HG03108 (cell line): ENCODE data around the gene CLCNKA.
"Not testable (repeated sequence)": the region's sequence is repeated elsewhere in the genome, so short reads cannot be mapped to it uniquely, and the experiment has no call there.

ENCODE experiments used
- ATAC-seq: cut with Tn5 transposase; IDR thresholded peaks from one replicate; pipeline ENCODE4 v1.9.1; 2021; ENCODE audit warnings: moderate library complexity; ENCODE audit not compliant: unreplicated experiment

CLCNKA gene

GRCh38 chr1:16017076-16017460 is 4.8 kb upstream of the CLCNKA start:
- no peak for ATAC-seq

DNA sequence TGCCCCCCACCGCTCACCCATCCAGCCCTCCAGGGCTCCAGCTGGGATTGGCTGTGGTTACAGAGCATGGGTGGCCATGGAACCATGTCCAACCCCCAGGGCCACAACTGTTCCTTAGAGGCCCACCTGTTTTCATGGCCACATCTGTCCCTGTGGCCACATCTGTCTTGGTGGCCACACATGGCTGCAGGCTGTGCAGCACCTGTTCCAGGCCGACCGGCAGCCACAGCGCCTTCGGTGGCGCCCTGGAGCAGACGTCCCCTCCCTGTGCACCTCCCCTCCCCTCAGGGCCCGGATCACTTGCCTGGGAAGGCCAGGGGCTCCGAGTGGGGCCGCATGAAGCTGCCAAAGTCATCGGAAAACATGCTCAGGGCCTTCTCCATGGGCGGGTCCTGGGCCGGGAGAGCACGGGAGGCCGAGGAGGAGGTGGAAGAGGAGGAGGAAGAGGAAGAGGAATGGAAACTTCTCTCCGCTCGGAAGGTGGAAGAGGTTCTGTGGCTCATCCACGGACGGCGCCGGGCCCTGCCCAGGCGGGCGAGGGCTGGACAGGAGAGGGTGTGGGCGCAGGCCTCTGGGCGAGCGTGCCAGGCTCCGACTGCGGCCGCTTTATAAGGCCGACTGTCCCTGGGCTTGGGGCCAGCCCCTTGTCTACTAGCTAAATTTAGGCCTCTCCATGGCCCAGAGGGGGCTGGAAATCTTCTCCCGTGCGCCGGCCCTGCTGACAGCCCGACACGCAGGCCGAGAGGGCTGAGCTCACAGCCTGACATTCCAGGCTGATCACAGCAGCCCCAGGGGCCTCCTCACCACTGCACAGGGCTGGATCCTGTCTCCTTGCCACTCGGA is 4.2 kb upstream of the CLCNKA start, which contains the start of gene HSPB7:
TSS of gene HSPB7 (minus strand) at position 583 of the 843 bp plus-strand sequence. CDS start at position 503, 80 bp downstream.
- no peak for ATAC-seq

DNA sequence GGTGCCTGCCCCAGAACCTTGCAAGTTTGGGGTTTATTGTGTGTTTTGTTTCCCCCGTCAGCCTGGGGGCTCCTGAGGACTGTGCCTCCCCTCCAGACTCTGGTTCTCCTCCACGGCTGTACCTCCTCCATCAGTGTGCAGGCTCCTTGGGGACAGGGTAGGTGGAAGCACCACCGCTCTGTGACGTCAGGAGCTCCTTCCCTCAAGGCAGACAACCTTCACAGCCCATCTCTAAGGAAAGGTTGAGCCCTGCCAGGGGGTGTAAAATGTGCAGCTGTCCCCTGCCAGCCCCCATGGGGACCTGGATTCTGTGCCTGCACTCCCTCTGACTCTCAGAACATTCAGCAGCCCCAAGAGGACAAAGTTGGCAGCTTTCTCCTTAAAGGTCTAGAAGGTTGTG is 3.5 kb upstream of the CLCNKA start:
- ATAC-seq: no peak

DNA sequence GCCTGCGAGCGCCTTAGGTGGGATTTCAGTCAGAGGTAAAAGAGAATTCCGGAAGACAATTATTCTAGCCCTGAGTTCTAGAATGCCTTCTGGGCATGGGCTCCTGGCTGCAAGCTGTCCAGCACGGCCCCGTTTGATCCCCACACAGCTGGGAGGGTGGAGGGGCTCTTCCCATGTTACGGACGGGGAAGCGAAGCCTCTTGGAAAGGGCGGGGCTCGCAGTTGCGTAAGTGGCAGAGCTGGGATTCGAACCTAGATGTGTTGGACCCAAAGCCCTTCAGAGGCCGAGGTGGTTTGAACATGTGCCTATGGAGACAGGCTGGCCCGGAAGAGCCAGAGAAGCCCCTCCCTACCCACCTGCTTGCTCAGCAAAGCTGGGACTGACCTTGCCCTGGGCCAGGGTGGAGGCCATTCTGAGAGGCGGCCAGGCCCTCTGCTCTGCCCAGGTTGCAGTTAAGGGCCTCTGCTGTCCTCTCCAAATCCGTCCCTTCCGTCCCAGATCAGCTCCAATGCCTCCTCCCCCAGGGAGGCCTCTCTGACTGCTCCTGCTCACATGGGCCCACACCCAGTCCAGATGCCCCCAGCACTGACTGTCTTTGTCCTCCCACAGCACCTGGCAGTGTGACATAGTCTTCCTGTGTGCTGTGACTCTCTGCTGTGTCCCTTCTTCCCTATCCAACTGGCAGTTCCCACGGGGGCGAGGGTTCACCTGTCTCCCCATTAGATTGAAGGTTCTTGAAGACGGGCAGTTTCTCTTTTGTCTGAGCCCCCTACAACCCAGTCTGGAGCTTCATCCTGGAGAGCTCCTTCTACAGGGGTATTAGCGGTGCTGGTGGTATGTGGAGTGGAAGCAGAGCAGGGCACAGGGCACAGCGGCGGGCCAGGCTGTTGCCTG is 2.8 kb upstream of the CLCNKA start:
- no peak for ATAC-seq

GRCh38 chr1:16019644-16020277 is 2.1 kb upstream of the CLCNKA start:
- no peak for ATAC-seq

DNA sequence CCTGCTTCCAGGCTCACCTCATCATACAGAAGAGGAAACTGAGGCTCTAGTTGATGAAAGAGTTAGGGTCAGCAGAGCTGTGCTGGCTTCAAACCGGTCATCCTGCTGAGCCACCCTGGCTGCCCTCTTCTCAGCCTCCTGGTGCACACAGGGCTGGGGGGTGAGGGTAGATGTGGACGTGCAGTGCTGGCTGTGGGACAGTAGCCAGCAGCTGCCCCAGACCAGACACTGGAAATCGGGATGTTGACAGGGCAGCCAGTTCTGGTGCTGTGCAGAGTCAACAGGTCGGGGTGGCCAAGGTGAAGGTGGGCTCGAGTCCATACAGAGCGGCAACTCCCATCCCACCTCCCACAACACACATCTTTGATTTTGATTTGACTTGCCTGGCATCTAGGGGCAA is 1.5 kb upstream of the CLCNKA start:
- no peak for ATAC-seq

GRCh38 chr1:16020878-16021277 is 958 bp upstream of the CLCNKA start:
- ATAC-seq: not testable (repeated sequence)

GRCh38 chr1:16022393-16022792 is 557 bp downstream of the CLCNKA start:
- no peak for ATAC-seq

DNA sequence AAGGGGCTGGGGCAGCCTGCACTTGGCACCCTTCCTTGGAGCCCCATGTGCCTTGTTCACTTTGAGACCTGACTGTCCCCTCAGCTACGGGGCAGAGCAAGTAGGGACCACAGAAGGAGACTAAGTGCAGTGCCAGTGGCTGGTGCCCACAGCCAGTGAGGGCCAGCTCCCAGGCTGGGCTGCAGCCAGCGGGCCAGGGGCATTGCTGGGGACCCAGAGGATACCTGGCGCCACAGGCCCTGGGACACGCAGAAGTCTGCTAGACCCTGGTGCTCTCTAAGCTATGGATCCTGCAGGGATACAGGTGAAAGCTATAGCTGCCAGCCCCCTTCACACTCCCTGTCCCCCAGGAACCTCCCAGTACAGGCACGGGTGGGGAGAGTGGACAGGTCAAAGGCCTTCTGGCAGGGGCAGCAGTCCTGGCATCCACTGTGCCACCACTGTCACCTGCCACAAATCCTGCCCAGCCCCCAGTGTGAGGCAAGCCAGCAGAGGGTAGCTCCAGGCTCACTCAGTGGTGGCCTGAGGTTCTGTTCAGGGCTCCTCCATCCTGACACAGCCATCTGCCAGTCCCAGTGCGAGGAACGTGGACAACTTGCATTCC is 1.3 kb downstream of the CLCNKA start:
- ATAC-seq: no peak

GRCh38 chr1:16026302-16026701 is 4.5 kb downstream of the CLCNKA start:
- not testable (repeated sequence) for ATAC-seq

GRCh38 chr1:16026723-16027484 is 5.1 kb downstream of the CLCNKA start:
- no peak for ATAC-seq

- no peak for ATAC-seq
These were observed 6.6 kb downstream of the CLCNKA start for GRCh38 chr1:16028237-16029002.

DNA sequence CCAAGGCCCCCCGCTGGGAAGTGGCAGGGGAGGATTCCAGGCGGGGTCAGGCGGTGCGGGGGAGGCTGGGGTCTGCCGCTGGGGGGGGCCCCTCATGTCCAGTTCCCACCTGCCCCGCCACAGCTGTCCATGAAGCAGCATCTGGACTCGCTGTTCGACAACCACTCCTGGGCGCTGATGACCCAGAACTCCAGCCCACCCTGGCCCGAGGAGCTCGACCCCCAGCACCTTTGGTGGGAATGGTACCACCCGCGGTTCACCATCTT is 7.1 kb downstream of the CLCNKA start:
- not testable (repeated sequence) for ATAC-seq

- no peak for ATAC-seq
These were observed 7.5 kb downstream of the CLCNKA start for GRCh38 chr1:16029288-16029687.

- no peak for ATAC-seq
These were observed 9.7 kb downstream of the CLCNKA start for GRCh38 chr1:16031551-16031950.

GRCh38 chr1:16032388-16033102 is 10.7 kb downstream of the CLCNKA start:
- peak; percentile 62 for ATAC-seq

DNA sequence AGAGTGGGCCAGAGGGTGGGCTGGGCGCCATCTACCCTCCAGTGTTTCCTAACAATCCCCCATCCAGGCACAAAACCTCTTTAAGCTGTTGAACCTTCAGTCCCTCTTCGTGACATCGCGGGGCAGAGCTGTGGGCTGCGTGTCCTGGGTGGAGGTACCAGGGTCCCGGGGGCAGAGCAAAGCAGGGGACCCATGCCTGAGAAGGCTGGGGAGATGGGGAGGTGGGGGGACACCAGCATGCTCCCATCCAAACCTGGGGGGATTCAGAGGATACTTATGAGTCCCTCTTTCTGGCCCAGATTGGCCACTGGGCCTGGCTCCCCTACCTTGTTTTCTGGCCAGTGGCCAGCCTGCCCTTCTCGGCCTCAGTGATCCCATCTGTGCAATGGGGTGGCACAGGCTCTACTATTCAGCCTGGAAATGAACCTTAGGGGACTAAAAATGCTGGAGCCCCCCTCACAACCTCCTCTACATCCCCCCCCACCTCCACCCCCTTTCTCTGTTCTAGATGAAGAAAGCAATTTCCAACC is 11.3 kb downstream of the CLCNKA start:
- not testable (repeated sequence) for ATAC-seq

DNA sequence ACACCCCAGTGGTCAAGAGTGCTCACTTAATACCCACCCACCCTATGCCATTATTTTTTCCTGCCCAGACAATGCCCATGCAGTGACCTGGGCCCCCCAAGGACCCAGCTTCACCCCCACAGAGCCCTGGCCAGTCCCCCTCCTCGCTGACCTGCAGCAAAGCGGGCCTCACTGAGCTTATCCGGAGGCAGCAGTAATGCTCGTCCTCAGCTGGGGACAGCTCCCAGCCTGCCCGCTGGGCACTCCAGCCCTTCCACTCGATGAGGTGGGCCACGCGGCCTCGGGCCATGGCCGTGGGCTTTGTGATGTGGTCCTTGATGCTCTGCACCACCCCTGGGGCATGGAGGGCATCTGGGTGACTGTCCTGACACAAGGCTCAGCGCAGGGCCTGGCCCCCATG is 14.6 kb downstream of the CLCNKA start:
- not testable (repeated sequence) for ATAC-seq

DNA sequence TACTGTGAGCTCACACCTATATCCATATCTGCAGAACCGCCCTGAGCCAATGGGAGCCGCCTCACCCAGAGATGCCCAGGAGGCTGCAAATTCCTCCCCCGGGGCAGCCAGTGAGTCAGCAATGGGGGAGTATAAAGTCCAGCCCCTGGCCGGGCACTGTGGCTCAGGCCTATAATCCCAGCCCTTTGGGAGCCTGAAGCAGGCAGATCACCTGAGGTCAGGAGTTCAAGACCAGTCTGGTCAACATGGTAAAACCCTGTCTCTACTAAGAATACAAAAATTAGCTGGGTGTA is 16.7 kb downstream of the CLCNKA start:
- ATAC-seq: no peak
